Activated CD8-positive, alpha-beta memory T cell treated with anti-CD3 and anti-CD28 coated beads for 48 hours (primary cell): Measurements from ENCODE around the gene PREX1.

ENCODE experiments used
- DNase-seq, 3 experiments: peaks; one replicate each; pipeline ENCODE4 v3.0.0-alpha.2; 2020; ENCODE audit warnings: low read depth in 2 of 3, low spot score in 2 of 3

PREX1 gene

GRCh38 chr20:48738399-48739304 lies 89.1 kb downstream of the PREX1 start:
- DNase-seq, result peak in 2 of 3 experiments; percentile 41 to 52

DNA sequence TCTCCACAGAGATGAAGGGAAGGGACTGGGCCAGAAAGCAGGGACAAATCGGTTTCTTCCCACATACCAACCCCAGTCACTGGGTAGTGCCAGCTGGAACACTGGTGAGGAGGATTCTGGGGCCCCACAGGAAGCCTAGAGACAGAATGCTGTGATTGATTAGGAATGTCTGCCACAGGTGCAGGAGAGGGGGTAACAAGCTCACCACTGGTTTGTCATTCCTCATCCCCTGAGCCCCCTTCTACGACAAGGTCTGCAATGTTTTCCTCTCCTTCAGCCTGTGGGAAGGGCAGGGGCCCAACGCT lies 89.8 kb downstream of the PREX1 start:
- no peak for DNase-seq

GRCh38 chr20:48737434-48738093 lies 90.2 kb downstream of the PREX1 start:
- DNase-seq, result no peak

DNA sequence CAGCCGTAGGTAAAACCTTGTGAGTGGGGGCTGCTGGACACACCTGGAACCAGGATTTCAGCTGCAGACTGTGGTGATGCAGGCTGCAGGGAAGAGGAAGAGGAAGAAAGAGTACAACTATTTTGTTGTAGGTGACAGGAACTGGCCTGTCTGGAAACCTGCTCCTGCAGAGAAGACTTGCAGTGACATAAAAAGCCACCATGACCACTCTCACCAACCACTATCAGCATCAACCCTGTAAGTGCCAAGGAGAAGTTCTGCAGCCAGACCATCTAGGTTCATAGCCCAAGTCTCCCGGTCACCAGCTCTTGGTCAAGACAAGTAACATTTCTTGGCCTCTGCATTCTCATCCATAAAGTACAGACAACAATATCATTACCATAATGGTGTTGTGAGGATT lies 91.2 kb downstream of the PREX1 start:
- no peak for DNase-seq

DNA sequence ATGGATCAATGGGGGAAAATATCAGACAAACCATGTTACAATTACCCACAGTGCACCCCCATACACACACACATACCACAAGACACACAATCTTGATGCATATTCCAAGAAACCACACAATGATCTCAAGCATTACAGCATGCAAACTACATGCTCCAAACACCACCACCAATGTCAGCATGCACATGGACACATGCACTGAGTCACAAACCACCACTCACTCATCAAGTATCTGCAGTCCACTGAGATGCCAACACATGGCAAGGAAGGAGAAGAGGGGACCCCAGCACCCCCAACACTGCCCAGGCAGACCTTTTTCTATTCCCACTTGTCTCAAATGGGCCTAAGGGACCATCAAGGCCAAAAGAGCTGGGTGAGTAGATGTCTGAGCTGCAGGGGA lies 91.6 kb downstream of the PREX1 start:
- DNase-seq, result no peak

DNA sequence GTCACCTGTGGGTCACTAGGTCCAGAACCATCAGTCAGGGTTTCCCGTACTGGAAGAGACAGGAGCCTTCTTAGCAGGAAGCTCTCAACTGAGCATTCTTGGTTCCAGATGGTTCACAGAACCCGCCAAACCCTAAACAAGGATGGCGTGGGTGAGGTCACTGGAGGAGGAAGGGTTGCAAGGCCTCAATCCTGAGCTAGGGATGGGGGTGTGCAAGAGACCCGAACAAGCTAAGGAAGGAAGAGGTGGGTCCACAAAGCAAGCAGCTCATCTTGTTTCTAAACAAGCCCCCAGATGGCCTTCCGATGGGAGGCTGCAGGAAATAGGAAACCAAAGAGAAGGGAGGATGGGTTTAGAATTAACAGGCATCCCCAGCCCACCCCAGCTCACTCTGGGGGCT lies 92.7 kb downstream of the PREX1 start:
- no peak for DNase-seq

DNA sequence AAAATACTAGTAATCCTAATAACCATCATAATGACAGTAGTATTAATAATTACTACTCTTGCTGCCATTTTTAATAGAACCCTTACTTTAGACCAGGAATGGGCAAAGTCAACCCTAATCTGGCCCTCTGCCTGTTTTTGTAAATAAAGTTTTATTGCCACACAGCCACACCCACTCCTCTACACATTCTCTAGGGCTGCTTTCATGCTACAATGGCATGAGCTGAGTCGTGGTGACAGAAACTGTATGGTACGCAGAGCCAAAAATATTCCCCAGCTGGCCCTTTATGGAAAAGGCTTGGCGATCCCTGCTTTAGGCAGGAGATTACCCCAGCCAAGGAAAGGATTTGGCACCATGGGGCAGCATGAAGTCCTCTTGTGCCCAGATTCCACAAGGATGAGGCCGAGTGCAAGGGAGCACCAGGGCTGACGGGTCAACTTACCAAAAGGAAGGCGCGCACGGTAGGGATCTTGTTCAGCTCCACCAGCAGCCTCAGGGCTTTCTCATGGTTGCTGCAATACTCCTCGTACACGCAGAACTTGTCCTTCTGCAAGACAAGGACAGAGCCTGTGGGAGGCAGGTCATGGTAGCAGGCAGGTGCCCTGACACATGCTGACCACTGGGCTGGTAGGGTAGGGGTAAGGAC lies 93.6 kb downstream of the PREX1 start:
- no peak for DNase-seq

DNA sequence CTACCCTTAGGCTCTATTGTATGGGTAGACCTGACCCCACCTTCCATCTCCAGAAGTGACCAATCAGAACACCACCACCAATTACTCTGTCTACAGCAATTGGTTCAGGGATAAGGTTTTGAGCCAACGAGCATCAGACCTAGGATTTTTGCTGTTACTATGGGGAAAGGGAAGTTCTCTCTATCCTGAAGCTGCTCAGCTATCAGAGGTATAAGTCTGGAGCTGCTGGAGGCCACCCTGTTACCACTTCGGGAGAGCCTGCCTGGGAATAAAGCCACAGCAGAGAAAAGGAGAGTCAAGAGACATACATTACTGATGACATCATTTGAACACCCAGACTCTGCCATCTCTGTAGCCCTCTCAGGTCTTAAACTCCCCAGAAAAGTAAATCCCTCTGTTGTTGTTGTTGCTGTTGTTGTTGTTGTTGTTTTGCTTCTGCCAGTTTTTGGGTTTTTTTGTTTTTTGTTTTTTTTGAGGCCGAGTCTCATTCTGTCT lies 94.5 kb downstream of the PREX1 start:
- no peak for DNase-seq

DNA sequence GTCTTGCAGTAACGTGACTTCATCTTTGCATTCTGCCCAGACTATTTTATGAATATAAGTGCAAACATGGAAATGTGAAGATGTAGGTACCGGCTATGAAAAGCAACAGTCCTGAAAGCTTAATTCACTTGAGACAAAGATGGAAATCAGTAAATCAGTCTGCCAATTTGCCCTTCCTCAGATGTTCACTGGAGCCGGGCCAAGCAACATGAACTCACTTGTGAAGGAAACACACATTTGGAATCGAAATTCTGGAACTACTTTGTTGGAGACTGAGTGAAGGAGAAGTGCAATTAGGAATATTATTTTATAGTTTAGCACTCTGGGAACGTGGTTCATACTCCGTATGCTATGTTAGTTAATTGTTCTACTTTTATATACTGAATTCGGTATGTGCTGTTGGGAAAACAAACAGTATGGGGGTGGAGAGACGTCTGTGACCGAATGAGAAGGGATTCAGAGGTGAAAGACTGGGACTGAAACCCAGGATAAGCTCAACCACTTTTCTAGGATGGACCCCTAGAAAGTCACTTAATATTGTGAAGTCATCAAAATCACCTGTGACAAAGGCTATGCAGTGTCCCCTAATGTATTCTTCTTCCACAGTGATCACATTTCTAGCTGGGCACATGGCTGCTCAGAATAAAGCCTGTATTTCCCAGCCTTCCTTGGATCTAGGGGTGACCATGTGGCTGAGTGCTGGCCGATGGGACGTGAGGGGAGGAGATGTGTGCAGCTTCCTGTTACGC lies 95.5 kb downstream of the PREX1 start:
- DNase-seq, result no peak

DNA sequence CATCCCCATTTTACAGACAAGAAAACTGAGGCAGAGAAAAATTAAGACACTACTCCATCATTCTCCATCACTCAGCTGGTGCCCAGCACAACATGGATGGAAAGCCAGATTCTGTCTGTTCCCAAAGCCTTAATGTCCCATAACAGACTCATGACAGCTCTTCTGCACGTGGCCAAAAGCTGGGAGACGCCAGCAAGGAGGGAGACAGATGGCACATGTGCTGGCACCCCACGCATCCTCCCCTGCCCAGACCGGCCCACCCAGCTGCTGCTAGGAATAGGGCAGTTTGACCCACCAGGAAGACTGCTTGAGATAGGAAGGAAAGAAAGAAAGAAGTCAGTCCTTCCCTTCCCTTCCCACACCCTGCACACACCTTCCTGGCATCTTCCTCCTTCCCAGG lies 96.3 kb downstream of the PREX1 start:
- DNase-seq, result no peak

- no peak for DNase-seq
These were observed 96.8 kb downstream of the PREX1 start for GRCh38 chr20:48730977-48731376.

- no peak for DNase-seq
These were observed 98.3 kb downstream of the PREX1 start for GRCh38 chr20:48729538-48729937.

- DNase-seq, result no peak
These were observed 99.6 kb downstream of the PREX1 start for GRCh38 chr20:48728042-48728825.

DNA sequence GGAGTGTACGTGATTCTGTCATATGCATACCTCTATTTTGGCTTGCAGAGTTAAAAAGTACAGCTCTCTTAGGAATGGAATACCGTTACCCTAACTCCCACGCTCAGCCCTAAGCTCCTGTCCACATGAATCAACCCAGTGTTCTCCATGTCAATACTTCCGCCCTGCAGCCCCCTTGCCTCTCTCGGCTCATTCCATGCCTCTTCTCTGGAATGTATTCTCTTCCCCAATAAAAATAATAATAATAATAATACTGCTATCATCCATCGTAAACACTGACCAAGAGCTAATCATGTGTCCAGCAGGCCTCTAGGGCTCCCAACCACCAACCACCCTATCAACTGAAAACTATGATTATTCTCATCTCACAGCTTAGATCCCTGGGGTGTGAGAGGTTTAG lies 100.6 kb downstream of the PREX1 start:
- no peak for DNase-seq

DNA sequence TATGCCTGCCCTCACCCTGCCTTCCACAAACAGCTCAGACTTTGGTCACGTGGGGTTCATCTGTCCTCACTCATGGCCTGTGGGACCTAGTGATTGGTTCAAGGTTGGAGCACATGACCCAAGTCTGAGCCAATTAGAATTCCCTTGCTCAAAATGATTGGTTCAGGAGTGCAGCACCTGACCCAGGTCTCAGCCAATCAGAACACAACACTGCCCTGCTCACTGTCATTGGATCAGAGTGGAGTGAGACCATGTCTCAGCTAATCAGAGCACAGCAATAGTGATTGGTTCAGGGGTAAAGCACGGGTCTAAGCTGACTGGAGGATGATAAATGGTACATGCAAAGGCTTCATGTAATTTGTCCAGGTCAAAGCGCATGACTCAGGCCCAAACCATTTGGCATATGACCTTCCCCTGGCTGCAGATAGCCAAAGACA lies 102.2 kb downstream of the PREX1 start:
- DNase-seq, result no peak

DNA sequence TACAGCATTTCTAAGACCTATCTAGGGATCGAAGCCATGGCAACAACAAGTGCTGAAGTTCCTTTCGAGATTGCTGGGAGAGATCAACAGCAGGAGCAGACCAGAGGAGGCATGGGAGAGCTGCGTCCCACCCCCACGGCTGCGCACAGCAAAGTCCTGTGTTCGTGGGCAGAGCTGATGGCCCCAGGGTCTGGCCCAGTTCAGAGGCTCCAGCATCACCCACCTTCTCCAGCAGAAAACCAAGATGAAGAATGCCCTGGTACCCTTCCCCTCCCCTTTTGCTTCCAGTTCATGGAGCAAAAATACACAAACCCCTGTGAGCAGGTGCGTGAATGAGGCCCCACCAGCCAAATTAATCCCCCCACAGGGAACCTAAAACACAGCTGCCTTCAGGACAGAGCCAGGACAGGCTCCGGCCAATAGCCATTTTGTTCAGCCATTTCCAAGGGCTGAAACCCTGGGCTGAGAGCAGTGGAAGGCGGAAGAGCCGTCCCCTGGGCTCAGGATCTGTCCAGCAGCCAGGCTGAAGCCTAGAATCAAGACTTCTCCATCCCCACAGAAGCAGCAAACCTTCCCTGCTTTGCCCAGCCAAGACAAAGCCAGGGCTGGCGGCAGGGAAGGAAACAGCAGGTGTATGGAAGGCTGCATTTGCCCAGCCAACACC lies 102.8 kb downstream of the PREX1 start:
- no peak for DNase-seq

DNA sequence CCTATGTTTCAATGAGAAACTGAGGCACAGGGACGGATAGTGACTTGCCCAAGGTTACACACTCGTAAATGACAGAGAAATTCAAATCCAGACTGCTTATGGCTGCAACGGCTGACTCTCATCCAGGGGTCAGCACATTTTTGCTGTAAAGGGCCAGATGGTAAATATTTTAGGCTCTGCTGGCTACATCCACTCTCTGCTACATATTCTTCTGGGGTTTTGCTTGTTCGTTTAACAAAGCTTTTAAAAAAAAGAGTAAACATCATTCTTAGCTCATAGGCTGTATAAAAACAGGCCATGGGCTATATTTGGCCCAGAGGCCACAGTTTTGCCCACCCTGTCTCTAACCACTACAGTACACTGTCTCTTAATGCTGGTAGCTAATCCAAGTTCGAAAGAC lies 103.4 kb downstream of the PREX1 start:
- no peak for DNase-seq

- DNase-seq, result no peak
These were observed 104.2 kb downstream of the PREX1 start for GRCh38 chr20:48723308-48724264.

- no peak for DNase-seq
These were observed 105.0 kb downstream of the PREX1 start for GRCh38 chr20:48722737-48723191.
